ENCODE measurements around the gene APBB2.

The APBB2 gene

GRCh38 chr4:41178372-41179370, 35.7 kb downstream of the APBB2 start:
- no peak overlapping the region for H3K27ac ChIP-seq (ENCODE audit: insufficient read depth, low read depth, low read length, poor library complexity, severe bottlenecking)
- H3K36me3 ChIP-seq (ENCODE audit: control insufficient read depth, insufficient read depth, low read length): no peaks in the 10 kb centered on the region
- no peaks in the 10 kb centered on the region for H3K4me1 ChIP-seq (ENCODE audit: control insufficient read depth, insufficient read depth, low read length)
- WGBS, 2 experiments: 70 to 84% methylated on average over 5 to 7 of the region's 7 CpGs
- no peaks in the 10 kb centered on the region for H3K27me3 ChIP-seq (ENCODE audit: control insufficient read depth, insufficient read depth, low read length, poor library complexity, severe bottlenecking)
- H3K9me3 ChIP-seq (ENCODE audit: control insufficient read depth, low read length): no peaks in the 10 kb centered on the region
- H3K4me3 ChIP-seq (ENCODE audit: insufficient read depth, low read depth, low read length): no peak overlapping the region

DNA sequence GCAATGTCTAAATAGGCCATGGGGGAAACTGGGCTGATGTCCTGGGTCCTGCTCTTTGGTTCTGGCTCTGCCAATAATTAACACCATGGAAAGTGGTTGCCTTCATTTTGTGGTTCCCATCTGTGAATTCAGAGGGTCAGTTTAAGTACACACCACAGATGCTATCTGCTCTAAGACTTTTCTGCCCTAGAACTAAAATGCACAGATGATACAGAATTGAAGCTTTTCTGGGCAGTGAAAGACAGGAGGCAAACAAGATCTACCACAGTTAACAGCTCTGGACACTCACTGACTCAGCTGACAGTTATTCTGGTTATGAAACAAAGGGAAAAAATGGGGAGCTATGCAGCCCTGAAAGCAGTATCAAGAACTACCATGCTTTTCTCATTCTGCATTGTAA, 37.3 kb downstream of the APBB2 start:
- no peaks in the 10 kb centered on the region for H3K9me3 ChIP-seq (ENCODE audit: control insufficient read depth, low read length)
- H3K36me3 ChIP-seq (ENCODE audit: control insufficient read depth, insufficient read depth, low read length): no peaks in the 10 kb centered on the region
- H3K27ac ChIP-seq (ENCODE audit: insufficient read depth, low read depth, low read length, poor library complexity, severe bottlenecking): no peak overlapping the region
- no peak overlapping the region for H3K4me3 ChIP-seq (ENCODE audit: insufficient read depth, low read depth, low read length)
- H3K27me3 ChIP-seq (ENCODE audit: control insufficient read depth, insufficient read depth, low read length, poor library complexity, severe bottlenecking): no peaks in the 10 kb centered on the region
- H3K4me1 ChIP-seq (ENCODE audit: control insufficient read depth, insufficient read depth, low read length): no peaks in the 10 kb centered on the region

GRCh38 chr4:41176340-41176739, 38.0 kb downstream of the APBB2 start:
- Histone ChIP-seq H3K27ac (ENCODE audit: insufficient read depth, low read depth, low read length, poor library complexity, severe bottlenecking) (no peak overlapping the region), H3K4me1 (ENCODE audit: control insufficient read depth, insufficient read depth, low read length) (no peaks in the 10 kb centered on the region)
- WGBS, 2 experiments: 96 to 100% methylated on average over 1 of the region's 1 CpG

GRCh38 chr4:41175794-41176193, 38.5 kb downstream of the APBB2 start:
- no peak overlapping the region for H3K4me3 ChIP-seq (ENCODE audit: insufficient read depth, low read depth, low read length)
- no peaks in the 10 kb centered on the region for H3K36me3 ChIP-seq (ENCODE audit: control insufficient read depth, insufficient read depth, low read length)
- H3K27me3 ChIP-seq (ENCODE audit: control insufficient read depth, insufficient read depth, low read length, poor library complexity, severe bottlenecking): no peaks in the 10 kb centered on the region
- no peak overlapping the region for H3K27ac ChIP-seq (ENCODE audit: insufficient read depth, low read depth, low read length, poor library complexity, severe bottlenecking)
- H3K4me1 ChIP-seq (ENCODE audit: control insufficient read depth, insufficient read depth, low read length): no peaks in the 10 kb centered on the region
- no peaks in the 10 kb centered on the region for H3K9me3 ChIP-seq (ENCODE audit: control insufficient read depth, low read length)

More at GRCh38 chr4:41176340-41176739, 38.0 kb downstream of the APBB2 start:
- Histone ChIP-seq H3K9me3 (ENCODE audit: control insufficient read depth, low read length) (no peaks in the 10 kb centered on the region), H3K36me3 (ENCODE audit: control insufficient read depth, insufficient read depth, low read length) (no peaks in the 10 kb centered on the region), H3K27me3 (ENCODE audit: control insufficient read depth, insufficient read depth, low read length, poor library complexity, severe bottlenecking) (no peaks in the 10 kb centered on the region), H3K4me3 (ENCODE audit: insufficient read depth, low read depth, low read length) (no peak overlapping the region)

- 96 to 100% methylated on average over 2 to 4 of the region's 4 CpGs for WGBS, 2 experiments
- no peak overlapping the region for H3K27ac ChIP-seq (ENCODE audit: insufficient read depth, low read depth, low read length, poor library complexity, severe bottlenecking)
- no peaks in the 10 kb centered on the region for H3K36me3 ChIP-seq (ENCODE audit: control insufficient read depth, insufficient read depth, low read length)
- no peaks in the 10 kb centered on the region for H3K27me3 ChIP-seq (ENCODE audit: control insufficient read depth, insufficient read depth, low read length, poor library complexity, severe bottlenecking)
- H3K9me3 ChIP-seq (ENCODE audit: control insufficient read depth, low read length): no peaks in the 10 kb centered on the region
- no peaks in the 10 kb centered on the region for H3K4me1 ChIP-seq (ENCODE audit: control insufficient read depth, insufficient read depth, low read length)
- H3K4me3 ChIP-seq (ENCODE audit: insufficient read depth, low read depth, low read length): no peak overlapping the region
Measured at GRCh38 chr4:41174444-41174843, 39.9 kb downstream of the APBB2 start.

GRCh38 chr4:41172786-41173185, 41.6 kb downstream of the APBB2 start:
- Histone ChIP-seq H3K27me3 (ENCODE audit: control insufficient read depth, insufficient read depth, low read length, poor library complexity, severe bottlenecking) (no peaks in the 10 kb centered on the region), H3K27ac (ENCODE audit: insufficient read depth, low read depth, low read length, poor library complexity, severe bottlenecking) (no peak overlapping the region), H3K4me1 (ENCODE audit: control insufficient read depth, insufficient read depth, low read length) (no peaks in the 10 kb centered on the region), H3K36me3 (ENCODE audit: control insufficient read depth, insufficient read depth, low read length) (no peaks in the 10 kb centered on the region), H3K4me3 (ENCODE audit: insufficient read depth, low read depth, low read length) (no peak overlapping the region), H3K9me3 (ENCODE audit: control insufficient read depth, low read length) (no peaks in the 10 kb centered on the region)
- WGBS, 2 experiments: 89 to 95% methylated on average over 2 of the region's 2 CpGs

DNA sequence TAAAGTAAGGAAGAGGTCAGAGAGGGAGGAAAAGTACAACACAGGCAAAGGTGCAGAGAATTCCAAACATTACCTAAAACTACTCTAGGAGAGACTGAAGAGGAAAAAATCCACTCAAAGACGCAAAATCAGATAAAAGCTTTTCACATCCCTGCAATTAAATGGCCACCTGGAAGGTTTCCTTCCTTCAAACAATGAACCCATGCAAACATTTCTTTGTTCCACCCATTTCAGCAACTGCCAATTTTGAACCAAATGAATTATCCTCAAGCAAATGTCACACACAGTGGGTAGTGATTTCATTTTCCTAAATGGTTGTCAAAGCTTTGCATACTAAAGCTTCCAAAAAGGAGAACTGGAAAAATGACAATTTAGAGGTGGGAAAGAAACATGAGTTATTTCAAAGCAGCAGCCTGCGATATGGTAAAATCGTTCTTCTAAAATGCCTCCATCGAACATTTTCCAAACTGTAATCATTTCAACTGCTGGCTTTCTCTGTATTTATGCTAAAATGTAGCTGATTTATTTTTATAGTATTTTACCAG, 45.0 kb downstream of the APBB2 start:
- Histone ChIP-seq H3K27ac (ENCODE audit: insufficient read depth, low read depth, low read length, poor library complexity, severe bottlenecking) (no peak overlapping the region), H3K4me1 (ENCODE audit: control insufficient read depth, insufficient read depth, low read length) (no peaks in the 10 kb centered on the region), H3K36me3 (ENCODE audit: control insufficient read depth, insufficient read depth, low read length) (no peaks in the 10 kb centered on the region), H3K9me3 (ENCODE audit: control insufficient read depth, low read length) (no peaks in the 10 kb centered on the region), H3K27me3 (ENCODE audit: control insufficient read depth, insufficient read depth, low read length, poor library complexity, severe bottlenecking) (no peaks in the 10 kb centered on the region), H3K4me3 (ENCODE audit: insufficient read depth, low read depth, low read length) (no peak overlapping the region)
- WGBS, 2 experiments: 84 to 90% methylated on average over 4 of the region's 4 CpGs

DNA sequence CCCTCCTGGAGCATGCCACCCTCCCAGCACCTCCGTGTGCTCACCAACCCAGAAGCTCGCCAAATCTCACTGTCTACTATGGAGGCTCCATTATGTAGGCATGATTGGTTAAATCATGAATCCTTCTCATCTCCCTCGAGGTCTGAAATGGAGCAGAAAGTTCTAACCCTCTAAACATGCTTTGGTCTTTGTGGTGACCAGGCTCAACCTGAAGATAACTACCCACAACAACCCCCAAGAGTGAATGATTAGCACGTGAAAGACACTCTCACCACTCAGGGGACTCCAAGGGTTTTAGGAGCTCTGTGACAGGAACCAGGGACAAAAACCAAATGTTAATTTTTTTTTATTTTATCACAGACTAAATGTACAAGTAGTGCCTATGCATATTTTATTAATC, 47.2 kb downstream of the APBB2 start:
- H3K27me3 ChIP-seq (ENCODE audit: control insufficient read depth, insufficient read depth, low read length, poor library complexity, severe bottlenecking): no peaks in the 10 kb centered on the region
- no peaks in the 10 kb centered on the region for H3K36me3 ChIP-seq (ENCODE audit: control insufficient read depth, insufficient read depth, low read length)
- H3K4me3 ChIP-seq (ENCODE audit: insufficient read depth, low read depth, low read length): no peak overlapping the region
- H3K27ac ChIP-seq (ENCODE audit: insufficient read depth, low read depth, low read length, poor library complexity, severe bottlenecking): no peak overlapping the region
- no peaks in the 10 kb centered on the region for H3K4me1 ChIP-seq (ENCODE audit: control insufficient read depth, insufficient read depth, low read length)
- 81 to 83% methylated on average over 4 of the region's 4 CpGs for WGBS, 2 experiments
- no peaks in the 10 kb centered on the region for H3K9me3 ChIP-seq (ENCODE audit: control insufficient read depth, low read length)

- no peaks in the 10 kb centered on the region for H3K36me3 ChIP-seq (ENCODE audit: control insufficient read depth, insufficient read depth, low read length)
- no peaks in the 10 kb centered on the region for H3K4me1 ChIP-seq (ENCODE audit: control insufficient read depth, insufficient read depth, low read length)
- H3K27me3 ChIP-seq (ENCODE audit: control insufficient read depth, insufficient read depth, low read length, poor library complexity, severe bottlenecking): no peaks in the 10 kb centered on the region
- no peak overlapping the region for H3K27ac ChIP-seq (ENCODE audit: insufficient read depth, low read depth, low read length, poor library complexity, severe bottlenecking)
- no peak overlapping the region for H3K4me3 ChIP-seq (ENCODE audit: insufficient read depth, low read depth, low read length)
- H3K9me3 ChIP-seq (ENCODE audit: control insufficient read depth, low read length): no peaks in the 10 kb centered on the region
- 92 to 100% methylated on average over 2 of the region's 2 CpGs for WGBS, 2 experiments
Measured at GRCh38 chr4:41164405-41164804, 49.9 kb downstream of the APBB2 start.

DNA sequence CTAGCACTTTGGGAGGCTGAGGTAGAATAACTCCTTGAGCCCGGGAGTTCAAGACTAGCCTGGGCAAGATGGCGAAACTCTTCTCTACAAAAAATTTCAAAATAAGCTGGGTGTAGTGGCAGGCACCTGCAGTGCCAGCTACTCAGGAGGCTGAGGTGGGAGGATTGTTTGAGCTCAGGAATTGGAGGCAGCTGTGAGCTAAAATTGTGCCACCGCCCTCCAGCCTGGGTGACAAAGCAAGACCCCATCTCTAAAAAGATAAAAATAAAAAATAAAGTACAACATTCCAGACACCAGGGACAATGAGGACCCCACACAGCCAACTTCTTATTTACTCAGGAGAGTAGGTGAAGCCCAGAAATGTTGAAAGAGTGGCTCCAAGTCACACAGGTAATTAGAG, 53.0 kb downstream of the APBB2 start:
- H3K9me3 ChIP-seq (ENCODE audit: control insufficient read depth, low read length): no peaks in the 10 kb centered on the region
- no peak overlapping the region for H3K4me3 ChIP-seq (ENCODE audit: insufficient read depth, low read depth, low read length)
- H3K27me3 ChIP-seq (ENCODE audit: control insufficient read depth, insufficient read depth, low read length, poor library complexity, severe bottlenecking): no peaks in the 10 kb centered on the region
- H3K36me3 ChIP-seq (ENCODE audit: control insufficient read depth, insufficient read depth, low read length): no peaks in the 10 kb centered on the region
- no peak overlapping the region for H3K27ac ChIP-seq (ENCODE audit: insufficient read depth, low read depth, low read length, poor library complexity, severe bottlenecking)
- H3K4me1 ChIP-seq (ENCODE audit: control insufficient read depth, insufficient read depth, low read length): no peaks in the 10 kb centered on the region
- 91 to 94% methylated on average over 2 to 3 of the region's 3 CpGs for WGBS, 2 experiments
